Mesodermal cell (in vitro differentiated cells): ENCODE measurements around the gene SCN11A. TPM values are rescaled to one million over a fixed set of nuclear protein-coding genes. Genes with fewer than 3 reads are reported as not detected.
A peak's percentile ranks its signal among the peaks of the same experiment; 100 is the strongest.

Experiments
- H3K27ac ChIP-seq: 2 replicates; pipeline ENCODE4 v1.7.0; 2013; ENCODE audit warnings: mild to moderate bottlenecking, low read depth, low read length, moderate library complexity; ENCODE audit not compliant: severe bottlenecking
- H3K36me3 ChIP-seq: 2 replicates; pipeline ENCODE4 v1.7.1; 2013; ENCODE audit warnings: mild to moderate bottlenecking, low read length, moderate library complexity; ENCODE audit not compliant: control insufficient read depth, insufficient read depth
- H3K4me1 ChIP-seq: one replicate; pipeline ENCODE4 v1.7.1; 2013; ENCODE audit warnings: mild to moderate bottlenecking, low read length; ENCODE audit not compliant: insufficient read depth, control insufficient read depth, poor library complexity, severe bottlenecking
- H3K4me3 ChIP-seq: 2 replicates; pipeline ENCODE4 v1.7.0; 2013; ENCODE audit warnings: low read length, control low read depth, mild to moderate bottlenecking; ENCODE audit not compliant: insufficient read depth, poor library complexity, severe bottlenecking; ENCODE audit errors: extremely low read depth
- H3K9me3 ChIP-seq: 2 replicates; pipeline ENCODE4 v1.7.1; 2013; ENCODE audit warnings: mild to moderate bottlenecking, low read length, moderate library complexity; ENCODE audit not compliant: control insufficient read depth
- WGBS, 2 experiments: methylation state at CpG; one replicate each; pipeline ENCODE4 v1.1.5; 2013; ENCODE audit warnings: missing lambda C conversion rate in 2 of 2; ENCODE audit not compliant: insufficient coverage in 2 of 2; 5-methylcytosine and 5-hydroxymethylcytosine counted together
- polyA plus RNA-seq, 2 experiments: library from polyadenylated mRNA; stranded (reverse); fragments of 50-300 nt; gene quantifications; one replicate each; pipeline ENCODE4 v1.2.3, GENCODE V29; 2013

SCN11A gene
- polyA plus RNA-seq (2013, experiment 1 of 2): 0.48 TPM
- 0.25 TPM for polyA plus RNA-seq (2013, experiment 2 of 2)

DNA sequence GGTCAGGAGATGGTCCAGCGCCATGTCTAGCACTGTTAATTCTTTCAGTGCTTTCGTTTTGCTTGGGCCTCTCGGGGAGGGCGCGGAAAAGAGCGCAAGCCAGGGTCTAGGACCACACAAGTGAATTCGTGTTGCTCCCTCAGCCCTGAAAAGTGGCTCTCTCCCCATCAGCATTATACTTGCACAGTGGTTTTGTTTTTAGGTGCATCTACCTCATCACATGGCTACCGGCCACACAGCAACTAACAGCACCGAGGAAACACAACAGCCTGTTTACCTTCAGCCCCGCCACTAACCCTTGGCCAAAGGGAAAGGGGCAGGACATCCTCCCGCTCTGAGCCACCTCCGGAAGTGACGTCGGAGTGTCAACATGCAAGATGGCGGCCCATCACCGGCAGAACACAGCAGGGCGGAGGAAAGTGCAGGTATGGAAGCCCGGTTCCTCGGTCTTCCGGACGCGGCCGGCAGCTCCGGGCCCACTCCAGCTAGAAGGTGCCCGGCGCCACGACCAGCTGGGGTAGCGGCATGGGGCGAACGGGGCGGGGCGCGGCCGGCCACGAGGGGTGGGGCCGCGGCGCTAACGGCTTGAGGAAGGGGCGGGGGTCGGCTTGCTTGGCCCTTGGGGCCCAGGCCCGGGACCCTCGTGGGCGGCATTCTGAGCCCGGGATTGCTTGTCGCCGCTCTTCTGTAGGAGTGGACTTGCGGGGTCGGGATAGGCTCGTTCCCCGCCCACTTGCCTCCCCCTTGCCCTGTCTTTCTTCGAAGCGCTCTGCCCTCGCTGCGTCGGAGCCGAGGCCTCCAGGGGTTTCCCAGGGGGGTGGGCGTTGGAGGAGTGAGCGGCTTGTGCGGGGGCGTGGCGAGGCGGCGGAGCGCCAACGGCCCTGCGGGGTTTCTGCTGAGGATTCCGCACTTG is at the start of gene SCN11A, which contains the start of gene WDR48:
Gene SCN11A (minus strand): TSS at position 296 of the 913 bp plus-strand sequence. CDS start 101,582 bp downstream, outside the sequence.
Gene WDR48 (plus strand): TSS at position 368 of the 913 bp plus-strand sequence. CDS start 10 bp downstream, at position 378.
- peak within 1 kb of the TSS; percentile 87 for H3K4me3 ChIP-seq
- H3K27ac ChIP-seq: peak within 1 kb of the TSS; percentile 98
- 5 to 7% methylated on average over 43 to 44 of the region's 68 CpGs for WGBS, 2 experiments
- no peaks in the 10 kb centered on the region for H3K36me3 ChIP-seq
- no peaks in the 10 kb centered on the region for H3K4me1 ChIP-seq
- no peaks in the 10 kb centered on the region for H3K9me3 ChIP-seq

DNA sequence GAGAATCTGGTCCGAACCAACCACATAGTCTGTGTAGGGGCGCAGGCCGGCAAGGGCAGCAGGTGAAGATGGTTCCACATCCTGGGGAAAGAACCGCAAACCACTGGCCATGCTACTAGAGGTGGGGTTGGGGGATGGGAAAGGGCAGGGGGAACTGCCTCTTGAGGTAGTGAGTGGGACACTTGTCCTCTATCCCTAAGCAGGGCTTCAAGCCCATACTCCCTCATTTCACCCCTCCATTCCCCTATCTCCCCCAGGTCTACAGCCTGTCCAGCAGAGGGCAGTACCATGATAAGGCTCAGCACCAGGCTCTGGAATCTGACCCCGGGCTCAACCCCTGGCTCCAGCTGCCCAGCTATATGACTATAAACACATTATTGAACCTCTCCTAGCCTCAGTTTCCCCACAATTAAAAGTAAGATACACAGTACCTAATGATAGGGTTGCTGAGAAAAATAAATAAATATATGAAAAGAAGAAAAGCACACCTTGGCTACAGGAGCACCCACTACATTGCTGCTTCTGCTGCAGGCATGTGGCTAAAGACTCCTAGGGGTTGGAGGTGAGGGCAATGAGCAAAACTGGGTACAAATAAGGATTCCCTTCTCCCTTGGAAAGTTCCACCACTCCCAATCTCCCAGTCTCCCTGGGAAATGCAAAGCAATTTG is 49.4 kb upstream of the SCN11A start:
- Histone ChIP-seq H3K4me1 (peaks cover 24% of the 10 kb centered on the region), H3K27ac (no peak overlapping the region), H3K36me3 (peaks cover 62% of the 10 kb centered on the region), H3K4me3 (no peak overlapping the region), H3K9me3 (no peaks in the 10 kb centered on the region)
- 81 to 100% methylated on average over 2 to 3 of the region's 5 CpGs for WGBS, 2 experiments

DNA sequence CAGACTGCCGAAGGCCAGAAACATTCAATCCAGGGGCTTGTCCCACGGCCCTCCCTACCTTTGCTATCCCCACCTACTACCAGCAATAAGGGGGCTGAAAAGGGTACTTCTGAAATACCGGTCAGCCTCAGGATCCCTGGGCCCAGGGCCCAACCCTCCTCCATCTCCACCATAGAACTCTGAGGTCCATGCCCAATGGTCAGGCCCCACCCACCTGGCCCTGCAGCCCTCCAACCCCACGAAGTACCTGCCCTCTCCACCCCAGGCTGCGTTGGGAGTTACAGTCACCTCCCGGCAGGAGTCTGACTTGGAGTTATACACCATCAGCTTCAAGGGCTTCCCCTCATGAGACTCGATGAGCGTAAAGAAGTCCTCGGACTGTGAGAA is 48.7 kb upstream of the SCN11A start:
- Histone ChIP-seq H3K4me3 (no peak overlapping the region), H3K9me3 (no peaks in the 10 kb centered on the region), H3K4me1 (peaks cover 19% of the 10 kb centered on the region), H3K27ac (no peak overlapping the region), H3K36me3 (peaks cover 67% of the 10 kb centered on the region)
- WGBS, 2 experiments: 90 to 94% methylated on average over 7 to 8 of the region's 9 CpGs

GRCh38 chr3:39099738-39100499 is 48.2 kb upstream of the SCN11A start:
- WGBS, 2 experiments: 100% methylated on average over 1 of the region's 2 CpGs
- Histone ChIP-seq H3K4me3 (no peak overlapping the region), H3K4me1 (peaks cover 16% of the 10 kb centered on the region), H3K27ac (no peak overlapping the region), H3K36me3 (peaks cover 72% of the 10 kb centered on the region), H3K9me3 (no peaks in the 10 kb centered on the region)

DNA sequence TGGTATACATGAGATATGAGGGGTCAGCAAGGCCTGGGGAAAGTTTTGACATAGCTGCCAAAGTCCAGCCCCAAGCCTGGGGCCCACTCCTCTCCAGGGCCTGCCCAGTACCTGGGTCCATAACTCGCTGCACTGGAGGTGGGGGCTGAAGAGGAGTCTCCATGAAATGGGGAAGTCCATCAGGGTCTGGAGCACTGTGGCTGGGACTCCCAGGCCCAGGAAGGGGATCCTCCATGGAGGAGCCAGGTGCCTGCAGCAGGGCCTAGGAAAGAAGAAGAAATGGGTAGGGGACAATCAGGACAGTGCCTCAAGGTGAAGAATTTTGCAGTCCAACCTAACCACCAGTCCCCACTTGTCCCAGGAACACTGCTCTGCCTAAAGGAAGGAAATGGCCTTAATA is 47.5 kb upstream of the SCN11A start:
- no peaks in the 10 kb centered on the region for H3K9me3 ChIP-seq
- WGBS, 2 experiments: 100% methylated on average over 1 of the region's 1 CpG; no CpG with 5 or more reads in 1 of the 2 experiments
- H3K27ac ChIP-seq: no peak overlapping the region
- peaks cover 79% of the 10 kb centered on the region for H3K36me3 ChIP-seq
- H3K4me1 ChIP-seq: peaks cover 16% of the 10 kb centered on the region
- no peak overlapping the region for H3K4me3 ChIP-seq

GRCh38 chr3:39098473-39099000 is 46.8 kb upstream of the SCN11A start:
- Histone ChIP-seq H3K36me3 (peaks cover 83% of the 10 kb centered on the region), H3K27ac (no peak overlapping the region), H3K4me3 (no peak overlapping the region), H3K4me1 (peaks cover 16% of the 10 kb centered on the region), H3K9me3 (no peaks in the 10 kb centered on the region)
- 94 to 96% methylated on average over 6 to 8 of the region's 8 CpGs for WGBS, 2 experiments

- peaks cover 87% of the 10 kb centered on the region for H3K36me3 ChIP-seq
- H3K4me3 ChIP-seq: no peak overlapping the region
- WGBS, 2 experiments: 94 to 98% methylated on average over 6 to 7 of the region's 8 CpGs
- peaks cover 16% of the 10 kb centered on the region for H3K4me1 ChIP-seq
- H3K27ac ChIP-seq: peak overlapping the region; percentile 85
- H3K9me3 ChIP-seq: no peaks in the 10 kb centered on the region
Measured at GRCh38 chr3:39097716-39098472, 46.1 kb upstream of the SCN11A start.

GRCh38 chr3:39096775-39097174 is 45.0 kb upstream of the SCN11A start:
- peaks cover 16% of the 10 kb centered on the region for H3K4me1 ChIP-seq
- H3K4me3 ChIP-seq: no peak overlapping the region
- H3K36me3 ChIP-seq: peaks cover 87% of the 10 kb centered on the region
- peak overlapping the region; percentile 85 for H3K27ac ChIP-seq
- 48 to 51% methylated on average over 2 to 3 of the region's 3 CpGs for WGBS, 2 experiments
- no peaks in the 10 kb centered on the region for H3K9me3 ChIP-seq

DNA sequence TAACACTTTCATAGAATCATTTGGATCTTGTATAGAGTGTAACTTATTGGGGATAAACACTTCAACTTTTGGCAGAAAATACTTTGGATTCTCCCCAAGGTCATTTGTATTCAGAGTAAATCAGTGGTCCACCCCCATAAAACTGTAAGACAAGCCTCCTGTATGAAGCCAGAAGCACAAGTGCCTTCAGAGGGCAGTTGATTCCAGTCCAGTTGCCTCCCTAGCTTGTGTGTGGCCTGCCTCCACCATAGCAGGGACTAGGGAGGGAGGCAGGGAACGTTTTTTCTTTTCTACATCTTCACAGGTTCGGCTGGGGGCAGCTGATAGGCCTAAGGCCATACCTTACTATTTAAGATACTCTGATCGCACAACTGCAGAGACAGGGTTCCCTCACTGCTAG is 44.0 kb upstream of the SCN11A start:
- no peak overlapping the region for H3K4me3 ChIP-seq
- H3K9me3 ChIP-seq: no peaks in the 10 kb centered on the region
- peaks cover 85% of the 10 kb centered on the region for H3K36me3 ChIP-seq
- no peak overlapping the region for H3K27ac ChIP-seq
- H3K4me1 ChIP-seq: peaks cover 16% of the 10 kb centered on the region
- WGBS, 2 experiments: 90 to 100% methylated on average over 1 to 3 of the region's 3 CpGs
